ENCODE results near the gene RNASE7. TPM values are rescaled to one million over a fixed set of nuclear protein-coding genes. Genes with fewer than 3 reads are reported as not detected.

RNASE7 gene
- total RNA-seq, 1 donor from 2014 or later: not detected

- Mint-ChIP-seq H3K27ac (ENCODE audit: unreplicated experiment) (no peak overlapping the region), H3K9me3 (ENCODE audit: unreplicated experiment) (no peaks in the 10 kb centered on the region), H3K4me1 (ENCODE audit: low read depth, unreplicated experiment) (no peaks in the 10 kb centered on the region), H3K36me3 (ENCODE audit: unreplicated experiment) (no peaks in the 10 kb centered on the region), H3K4me3 (ENCODE audit: unreplicated experiment) (no peak overlapping the region), H3K27me3 (ENCODE audit: unreplicated experiment) (no peaks in the 10 kb centered on the region)
- DNase-seq: no peak
- TF ChIP-seq CTCF (IDR thresholded peaks at IDR 0.05; ENCODE audit: partially characterized antibody, unreplicated experiment): no peak
Observed at GRCh38 chr14:21059842-21060613, 17.9 kb downstream of the RNASE7 start.

GRCh38 chr14:21060614-21061346 lies 18.6 kb downstream of the RNASE7 start:
- DNase-seq: no peak
- no peaks in the 10 kb centered on the region for H3K4me1 Mint-ChIP-seq (ENCODE audit: low read depth, unreplicated experiment)
- TF ChIP-seq CTCF (IDR thresholded peaks at IDR 0.05; ENCODE audit: partially characterized antibody, unreplicated experiment): no peak
- H3K27me3 Mint-ChIP-seq (ENCODE audit: unreplicated experiment): no peaks in the 10 kb centered on the region
- H3K27ac Mint-ChIP-seq (ENCODE audit: unreplicated experiment): no peak overlapping the region
- H3K36me3 Mint-ChIP-seq (ENCODE audit: unreplicated experiment): no peaks in the 10 kb centered on the region
- H3K9me3 Mint-ChIP-seq (ENCODE audit: unreplicated experiment): no peaks in the 10 kb centered on the region
- no peak overlapping the region for H3K4me3 Mint-ChIP-seq (ENCODE audit: unreplicated experiment)

GRCh38 chr14:21061347-21061668 lies 19.1 kb downstream of the RNASE7 start:
- H3K4me1 Mint-ChIP-seq (ENCODE audit: low read depth, unreplicated experiment): no peaks in the 10 kb centered on the region

GRCh38 chr14:21063479-21063878 lies 21.3 kb downstream of the RNASE7 start:
- Mint-ChIP-seq H3K27me3 (ENCODE audit: unreplicated experiment) (peaks cover 2% of the 10 kb centered on the region), H3K36me3 (ENCODE audit: unreplicated experiment) (no peaks in the 10 kb centered on the region), H3K9me3 (ENCODE audit: unreplicated experiment) (peaks cover 7% of the 10 kb centered on the region), H3K4me3 (ENCODE audit: unreplicated experiment) (no peak overlapping the region), H3K27ac (ENCODE audit: unreplicated experiment) (no peak overlapping the region), H3K4me1 (ENCODE audit: low read depth, unreplicated experiment) (peaks cover under 1% of the 10 kb centered on the region)
- no peak for DNase-seq
- TF ChIP-seq CTCF (IDR thresholded peaks at IDR 0.05; ENCODE audit: partially characterized antibody, unreplicated experiment): no peak

More at GRCh38 chr14:21061347-21061668, 19.1 kb downstream of the RNASE7 start:
- no peaks in the 10 kb centered on the region for H3K9me3 Mint-ChIP-seq (ENCODE audit: unreplicated experiment)
- H3K36me3 Mint-ChIP-seq (ENCODE audit: unreplicated experiment): no peaks in the 10 kb centered on the region
- H3K27ac Mint-ChIP-seq (ENCODE audit: unreplicated experiment): no peak overlapping the region
- TF ChIP-seq CTCF (IDR thresholded peaks at IDR 0.05; ENCODE audit: partially characterized antibody, unreplicated experiment): no peak
- no peaks in the 10 kb centered on the region for H3K27me3 Mint-ChIP-seq (ENCODE audit: unreplicated experiment)
- no peak overlapping the region for H3K4me3 Mint-ChIP-seq (ENCODE audit: unreplicated experiment)
- no peak for DNase-seq

Measured in glutamatergic neuron (in vitro differentiated cells).